GM18499 (cell line): ENCODE results near the gene NFYC.

Source experiments
- ATAC-seq: cut with Tn5 transposase; IDR thresholded peaks from one replicate; pipeline ENCODE4 v1.9.1; 2021; ENCODE audit warnings: moderate number of reproducible peaks; ENCODE audit not compliant: insufficient read depth, unreplicated experiment

Gene NFYC

DNA sequence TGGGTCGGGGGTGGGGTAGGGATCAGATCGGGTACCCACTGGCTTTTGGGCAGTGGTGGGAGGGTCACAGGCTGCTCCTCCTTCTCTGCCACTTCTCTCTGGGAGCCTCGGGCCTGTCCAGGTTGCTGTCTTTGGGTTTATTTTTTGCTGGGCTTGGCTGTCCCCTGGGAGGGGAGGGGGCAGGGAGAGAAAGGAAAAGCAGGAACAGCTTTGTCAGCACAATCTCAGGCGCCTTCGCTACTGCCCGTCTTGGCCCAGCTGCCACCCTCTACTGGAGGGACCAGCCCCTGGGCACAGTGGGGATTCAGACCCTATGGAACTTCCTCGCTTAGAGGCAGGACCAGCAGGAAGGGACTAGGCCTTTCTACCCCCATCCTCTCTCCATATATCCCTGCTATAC, 100.5 kb downstream of the NFYC start:
- no peak for ATAC-seq

DNA sequence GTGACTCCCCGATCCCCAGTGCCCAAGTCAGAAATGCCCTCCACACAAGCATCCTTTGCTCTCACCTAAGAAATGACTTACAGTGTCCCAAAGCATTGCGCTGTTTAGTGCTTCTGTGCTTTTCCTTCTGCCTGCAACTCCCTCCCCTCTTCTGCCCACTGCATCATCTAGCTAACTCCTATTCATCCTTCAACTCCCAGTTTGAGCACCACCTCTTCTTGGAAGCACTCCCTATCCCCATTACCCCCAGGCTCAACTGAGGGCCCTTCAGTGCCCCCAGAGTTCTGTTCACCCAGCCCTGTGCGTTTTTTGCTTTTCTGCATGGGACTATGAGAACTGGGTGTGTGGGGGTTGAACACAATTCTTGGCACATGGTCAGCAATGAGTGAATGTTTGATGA, 102.1 kb downstream of the NFYC start:
- no peak for ATAC-seq

DNA sequence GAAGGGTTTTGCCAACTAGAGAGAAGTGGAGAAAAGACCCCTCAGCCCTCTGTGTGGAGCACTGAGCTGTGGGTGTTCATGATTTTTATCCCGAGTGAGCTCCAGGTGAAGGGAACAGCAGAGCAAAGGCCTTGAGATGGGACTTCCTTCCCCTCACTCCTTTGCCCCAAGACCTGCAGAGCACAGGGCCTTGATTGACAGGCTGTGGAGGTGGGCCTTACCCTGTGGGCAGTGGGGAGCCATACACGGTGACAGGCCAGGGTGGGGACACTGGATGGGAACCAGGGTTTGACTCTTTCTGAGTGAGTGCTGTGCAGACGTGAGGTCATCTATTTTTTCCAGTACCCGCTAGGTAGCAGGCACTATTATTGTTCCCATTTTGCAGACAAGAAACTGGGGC, 102.5 kb downstream of the NFYC start:
- ATAC-seq: no peak

DNA sequence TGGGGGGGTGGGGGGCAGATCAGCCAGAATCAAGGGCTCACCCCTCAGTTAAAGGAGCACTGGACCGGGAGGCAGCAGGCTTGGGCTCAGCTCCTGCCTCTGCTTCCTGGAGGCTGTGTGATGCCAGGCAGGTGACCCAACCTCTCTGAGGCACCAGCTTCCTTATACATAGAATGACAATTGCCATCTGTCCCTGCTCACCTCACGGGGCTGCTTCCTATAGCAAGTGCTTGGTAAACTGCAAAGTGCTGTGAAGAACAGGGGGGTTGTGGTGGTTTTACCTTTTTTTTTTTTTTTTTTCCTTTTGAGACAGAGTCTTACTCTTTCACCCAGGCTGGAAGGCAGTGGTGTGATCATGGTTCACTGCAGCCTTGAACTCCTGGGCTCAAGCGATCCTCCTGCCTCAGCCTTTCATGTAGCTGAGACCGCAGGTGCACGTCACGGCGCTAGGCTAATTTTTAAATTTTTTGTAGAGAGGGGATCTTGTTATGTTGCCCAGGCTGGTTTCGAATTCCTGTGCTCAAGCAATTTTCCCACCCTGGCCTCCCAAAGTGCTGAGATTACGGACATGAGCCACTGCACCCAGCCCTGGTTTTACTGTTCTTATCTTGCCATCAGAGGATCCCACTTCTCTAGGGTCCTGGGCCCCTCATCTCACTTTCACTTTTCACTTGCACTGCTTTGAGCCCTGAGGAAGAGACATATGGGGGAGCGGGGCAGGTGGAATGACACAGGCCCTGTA, 103.6 kb downstream of the NFYC start:
- ATAC-seq: no peak

DNA sequence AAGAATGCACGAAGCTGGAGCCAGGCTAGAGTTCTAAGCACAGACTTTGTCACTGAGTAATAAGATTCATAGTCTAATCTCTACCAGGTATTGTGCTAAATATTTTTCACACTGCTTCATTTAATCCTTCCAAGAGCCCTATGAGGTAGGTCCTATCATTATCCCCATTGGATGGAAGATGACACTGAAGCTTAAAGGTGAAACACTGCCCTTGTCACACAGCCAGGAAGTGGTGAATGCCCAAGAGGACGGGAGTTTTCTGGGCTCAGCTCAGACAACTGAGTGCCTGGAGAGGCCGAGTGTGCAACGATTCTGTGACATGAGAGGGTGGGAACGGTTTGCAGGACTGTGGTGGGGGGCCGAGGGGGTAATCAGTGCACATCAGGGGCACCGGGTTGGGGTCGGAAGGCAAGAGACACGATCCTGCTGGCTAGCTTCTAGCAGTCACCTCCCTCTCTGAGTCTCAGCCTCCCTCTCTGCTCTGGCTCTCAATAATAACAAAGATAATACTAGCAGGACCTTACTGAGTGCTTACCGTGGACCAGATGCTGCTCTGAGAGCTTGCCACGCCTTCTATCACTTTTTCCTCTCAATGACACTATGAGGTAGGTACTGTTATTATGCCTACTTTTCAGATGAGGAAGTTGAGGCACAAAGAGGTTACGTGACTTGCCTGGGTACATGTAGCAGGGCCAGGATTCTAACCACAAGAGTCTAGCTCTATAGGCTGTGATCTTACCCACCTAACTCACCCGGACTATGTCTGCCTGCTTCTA, 104.5 kb downstream of the NFYC start:
- no peak for ATAC-seq

DNA sequence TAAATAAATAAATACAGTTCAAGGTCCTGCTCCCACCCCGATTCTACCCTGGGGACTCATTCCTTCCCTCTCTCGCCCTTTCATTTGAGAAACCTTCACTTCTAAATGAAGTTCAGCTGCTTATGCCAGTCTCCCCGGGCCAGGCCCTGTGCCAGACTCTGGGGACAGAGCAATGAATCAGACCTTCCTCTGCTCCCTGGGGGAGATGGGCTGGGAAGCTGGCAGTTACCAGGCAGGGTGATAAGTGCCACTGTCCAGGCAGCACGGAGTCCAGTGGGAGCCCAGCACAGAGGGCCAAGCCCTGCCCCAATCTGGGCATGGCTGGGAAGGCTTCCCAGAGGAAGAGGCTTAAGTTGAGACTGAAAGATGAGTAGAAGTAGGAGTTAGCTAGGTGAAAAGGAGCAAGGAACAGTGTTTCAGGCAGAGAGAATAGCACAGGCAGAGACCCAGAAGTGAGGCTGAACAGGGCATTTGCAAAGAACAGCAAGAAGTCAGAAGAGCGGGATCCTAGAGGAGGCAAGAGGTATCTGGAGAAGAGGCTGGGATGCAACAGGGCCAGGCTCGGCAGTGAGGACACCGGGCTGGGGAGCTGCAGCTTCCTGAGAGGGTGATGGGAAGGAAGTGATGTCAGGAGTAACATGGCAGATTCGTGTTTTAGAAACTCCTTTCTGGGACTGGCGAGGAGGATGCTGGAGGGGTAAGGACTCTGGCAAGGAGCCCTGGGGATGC, 105.6 kb downstream of the NFYC start:
- no peak for ATAC-seq

DNA sequence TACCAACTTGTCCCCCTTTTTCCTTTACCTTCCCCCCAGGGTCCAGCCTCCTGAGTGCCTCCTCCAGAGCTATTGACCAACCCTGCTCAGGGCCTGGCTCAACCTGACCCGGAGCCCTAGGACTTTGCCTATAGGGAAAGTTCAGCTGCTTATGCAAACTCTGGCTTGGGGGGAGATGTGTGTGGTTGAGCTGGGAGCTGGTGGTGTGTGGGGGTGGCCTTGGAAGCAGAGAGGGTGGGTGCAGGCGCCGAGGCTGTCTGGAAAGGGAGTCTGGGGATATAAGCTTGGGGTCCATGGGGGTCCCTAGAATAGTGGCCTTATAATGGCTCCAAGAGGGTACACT, 106.1 kb downstream of the NFYC start:
- ATAC-seq: no peak

DNA sequence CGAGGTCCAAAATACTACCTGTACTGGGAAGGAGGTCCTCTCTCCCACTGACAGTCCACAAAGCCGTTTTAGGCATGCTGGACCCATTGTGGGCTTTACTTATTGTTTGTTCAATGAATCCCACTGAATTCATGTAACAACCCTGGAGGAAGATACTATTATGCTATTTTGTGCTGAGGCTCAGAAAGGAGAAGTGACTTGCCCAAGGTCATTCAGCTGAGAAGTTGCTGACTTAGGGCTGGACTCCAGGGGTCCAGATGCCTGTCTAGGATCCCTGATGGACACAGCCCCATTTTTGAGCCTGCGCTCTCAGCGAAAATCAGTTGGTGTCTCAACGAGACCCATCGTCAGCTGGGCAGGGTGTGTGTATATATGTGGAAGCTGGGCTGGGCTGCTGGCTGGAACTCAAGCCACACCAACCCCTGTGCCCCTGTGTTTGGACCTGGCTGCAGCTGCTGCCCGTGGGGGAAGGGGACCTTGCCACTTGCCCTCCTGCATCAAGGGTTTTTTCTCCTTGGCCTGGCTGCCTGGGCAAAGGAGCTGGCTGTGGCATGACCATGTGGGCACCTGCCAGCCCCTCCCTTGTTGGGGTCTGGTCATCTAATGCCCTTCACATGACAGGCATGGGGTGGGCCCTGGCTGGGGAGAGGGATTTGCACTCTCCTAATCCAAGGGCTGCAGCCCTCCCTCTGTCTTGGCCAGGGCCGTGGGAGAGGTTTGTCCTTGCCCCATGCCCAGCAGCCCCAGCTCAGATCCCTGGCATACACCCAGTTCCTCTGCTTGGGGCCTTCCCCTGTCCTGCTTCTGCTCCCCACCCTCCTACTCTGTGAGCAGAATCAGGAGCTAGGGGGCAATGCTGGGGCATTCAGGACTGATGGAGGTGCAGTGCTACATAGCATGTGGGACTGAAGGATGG, 107.1 kb downstream of the NFYC start:
- ATAC-seq: no peak

DNA sequence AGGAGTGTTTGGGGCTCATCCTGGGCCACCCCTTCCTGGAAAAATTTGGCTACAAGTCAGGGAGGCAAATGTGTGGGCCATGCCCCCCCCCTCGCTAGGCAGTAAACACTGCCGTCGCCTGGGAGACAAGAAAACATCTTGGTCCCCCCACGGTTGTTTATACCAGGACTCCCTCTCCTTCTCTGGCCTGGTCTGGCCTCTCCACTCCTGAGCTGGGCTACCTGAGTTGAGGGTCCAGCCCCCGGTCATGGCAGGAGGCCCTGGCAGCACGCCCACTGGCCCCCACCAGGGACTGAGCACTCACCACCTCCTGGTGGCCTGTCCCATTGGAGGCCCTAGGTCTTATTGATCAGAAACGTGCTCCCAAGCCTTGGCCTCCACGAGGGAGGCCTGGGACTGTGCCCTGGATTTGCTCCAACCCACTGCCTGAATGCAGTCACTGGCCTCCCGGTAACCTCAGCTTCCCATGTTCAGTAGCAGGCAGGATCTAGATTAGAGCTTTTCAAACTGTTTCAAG, 107.9 kb downstream of the NFYC start:
- no peak for ATAC-seq

DNA sequence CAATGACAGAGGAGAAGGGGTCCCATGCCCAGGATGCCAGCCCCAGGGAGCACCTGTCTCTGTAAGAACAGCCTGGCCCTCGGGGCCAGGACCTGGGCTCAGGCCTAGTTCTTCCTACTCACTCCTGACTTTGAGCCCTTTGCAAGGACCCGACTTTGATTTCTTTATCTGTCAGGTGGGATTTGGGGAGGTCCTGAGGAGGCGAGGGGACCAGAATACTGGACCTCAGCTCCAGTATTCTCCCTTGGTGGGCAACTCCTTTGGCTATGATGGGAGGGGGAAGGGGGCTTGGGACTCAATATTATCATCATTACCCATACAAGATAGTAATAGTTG, 110.2 kb downstream of the NFYC start:
- ATAC-seq: no peak

DNA sequence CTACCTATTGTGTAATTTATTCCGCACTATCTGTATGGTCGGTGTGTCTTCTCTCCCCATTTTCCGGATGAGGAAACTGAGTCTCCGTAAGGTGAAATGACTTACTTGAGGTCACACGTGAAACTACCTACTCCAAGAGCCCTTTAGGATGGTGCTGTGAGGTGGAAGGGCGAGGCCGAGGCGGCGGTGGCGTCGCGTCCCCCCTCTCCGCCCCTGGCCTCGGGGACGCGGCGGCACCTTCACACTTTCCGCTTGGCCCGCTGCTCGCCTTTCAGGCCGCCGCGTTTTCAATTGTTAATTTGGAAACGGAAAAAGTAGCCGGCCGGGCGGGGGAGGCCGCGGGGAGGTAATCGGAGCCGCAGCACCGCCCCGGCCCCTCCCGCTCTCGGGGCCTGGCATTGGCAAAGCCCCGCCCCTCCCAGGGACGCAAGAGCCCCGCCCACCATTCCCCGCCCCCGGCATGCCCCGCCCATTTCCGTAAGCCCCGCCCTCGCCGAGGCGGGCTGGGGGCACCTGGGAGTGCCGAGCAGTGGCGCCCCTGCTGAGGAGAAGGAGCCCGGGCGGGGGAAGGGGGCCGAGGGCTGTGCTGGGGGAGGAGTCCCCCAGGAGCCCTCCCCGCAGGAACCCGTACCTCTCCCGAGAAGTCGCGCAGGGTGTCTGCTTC, 110.7 kb downstream of the NFYC start:
- ATAC-seq: no peak

DNA sequence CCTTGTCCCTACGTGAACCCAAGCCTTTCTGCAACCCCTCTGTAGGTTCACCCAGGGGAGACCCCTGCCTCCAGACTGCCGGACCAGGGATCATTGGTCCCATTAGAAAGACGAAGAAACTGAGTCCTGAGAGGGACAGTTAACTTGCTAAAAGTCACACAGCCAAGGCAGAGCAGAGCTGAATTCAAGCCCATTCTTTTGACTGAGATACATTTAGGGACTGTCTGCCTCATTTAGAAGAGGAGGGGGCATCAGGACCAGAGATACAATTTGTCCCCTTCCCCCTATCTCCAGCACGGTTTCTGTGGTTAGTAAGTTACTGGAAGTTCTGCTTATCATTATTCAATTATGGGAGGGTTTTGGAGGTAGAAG, 111.2 kb downstream of the NFYC start:
- no peak for ATAC-seq

DNA sequence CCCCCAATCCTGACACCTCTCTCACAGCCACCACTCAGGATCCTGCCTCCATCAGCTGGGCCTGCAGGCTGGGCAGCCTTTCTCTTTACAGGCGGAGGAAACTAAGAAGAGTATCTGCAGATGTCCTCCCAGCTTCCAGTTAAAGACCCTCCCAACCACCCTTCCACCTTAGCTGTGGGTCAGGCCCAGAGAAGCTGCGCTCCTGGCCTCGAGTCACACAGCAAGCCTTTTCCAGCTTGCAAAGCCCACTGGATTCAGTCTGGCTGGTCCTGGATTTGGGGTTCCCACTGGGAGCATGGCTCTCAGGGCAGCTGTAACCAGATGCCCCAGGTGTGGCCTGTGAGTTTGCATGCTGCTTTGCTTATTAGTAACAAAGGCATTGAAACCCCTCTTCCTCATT, 111.9 kb downstream of the NFYC start:
- ATAC-seq: no peak

DNA sequence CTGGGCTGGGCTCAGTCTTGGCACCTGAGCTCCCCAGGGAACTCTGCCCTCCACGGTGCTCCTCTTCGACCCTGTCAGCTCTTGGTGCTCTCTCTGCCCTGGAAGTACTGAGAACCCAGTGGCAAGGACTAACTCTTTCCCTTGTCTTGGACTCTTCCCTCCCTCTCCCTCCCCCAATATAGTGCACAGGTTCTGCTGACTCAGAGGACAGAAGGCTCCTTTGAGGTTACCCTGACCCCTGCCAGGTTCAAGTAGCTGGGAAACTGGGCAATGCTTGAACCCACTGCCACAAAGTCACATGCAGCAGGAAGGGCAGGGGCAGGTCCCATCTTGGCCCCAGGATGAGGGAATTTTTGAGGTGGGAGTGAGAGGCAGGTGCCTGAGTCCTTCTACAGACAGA, 112.4 kb downstream of the NFYC start:
- no peak for ATAC-seq

DNA sequence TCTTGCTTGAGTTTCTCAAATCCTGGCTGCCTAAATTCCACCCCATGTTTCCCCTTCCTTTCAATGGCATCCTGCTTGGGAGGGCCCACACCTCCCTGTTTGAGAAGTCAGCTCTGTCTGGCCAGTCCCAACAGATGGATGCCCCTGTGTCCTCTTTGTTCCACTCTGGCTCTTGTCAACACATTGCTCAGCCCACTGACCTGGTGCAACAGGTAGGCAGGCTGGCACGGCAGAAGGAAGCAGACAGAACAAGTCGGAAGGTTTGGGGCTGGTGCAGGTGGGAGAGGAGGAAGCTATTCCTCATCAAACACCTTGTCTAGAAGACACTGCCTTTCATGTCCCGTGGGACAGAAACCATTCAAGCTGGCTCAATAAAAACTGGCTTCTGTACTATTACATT, 114.7 kb downstream of the NFYC start:
- no peak for ATAC-seq

DNA sequence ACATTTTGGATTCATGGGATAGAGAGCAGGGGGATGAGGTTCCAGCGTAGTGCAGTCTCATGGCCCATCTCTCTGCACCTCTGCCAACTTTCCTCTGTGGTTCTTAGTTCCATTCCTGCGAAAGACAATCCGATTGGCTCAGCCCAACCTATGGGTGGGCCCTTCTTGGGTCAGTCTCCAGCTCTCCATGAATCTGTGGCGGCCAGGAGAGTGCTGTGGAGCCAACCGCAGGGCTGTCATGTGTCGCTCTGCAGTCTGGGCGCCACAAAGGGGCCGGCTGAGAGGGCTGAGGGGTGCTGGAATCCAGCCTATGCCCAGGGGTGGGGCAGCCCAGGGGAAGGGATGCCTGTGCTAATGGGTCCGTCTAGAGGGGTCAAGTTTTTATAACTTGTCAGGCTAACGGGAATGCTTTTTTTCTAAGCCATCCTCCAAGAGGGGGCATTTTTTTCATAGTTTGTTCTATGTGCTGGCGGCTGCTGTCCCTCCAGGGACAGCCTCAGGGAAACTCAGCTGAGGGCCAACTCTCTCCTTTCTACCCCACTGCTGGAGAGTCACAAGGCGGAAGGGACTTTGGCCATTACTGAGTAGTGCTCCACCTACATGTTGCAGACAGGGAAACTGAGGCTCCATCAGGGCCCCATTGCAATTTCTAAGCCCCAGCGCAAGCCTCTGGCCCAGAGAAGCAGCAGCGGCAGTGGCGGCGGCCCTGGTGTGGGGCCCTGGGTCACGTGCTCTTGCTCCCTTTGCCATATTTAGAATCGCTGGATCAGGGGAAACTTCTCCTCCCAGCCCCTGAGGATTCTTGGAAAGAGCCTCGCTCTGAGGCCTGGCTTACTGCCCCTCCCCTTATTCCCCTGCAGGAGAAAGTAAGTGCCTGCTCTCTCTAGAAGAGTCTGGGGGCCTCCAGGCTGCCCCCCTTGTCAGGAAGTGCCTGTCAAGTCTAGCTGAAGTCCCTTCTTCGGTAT, 115.5 kb downstream of the NFYC start:
- ATAC-seq: no peak

DNA sequence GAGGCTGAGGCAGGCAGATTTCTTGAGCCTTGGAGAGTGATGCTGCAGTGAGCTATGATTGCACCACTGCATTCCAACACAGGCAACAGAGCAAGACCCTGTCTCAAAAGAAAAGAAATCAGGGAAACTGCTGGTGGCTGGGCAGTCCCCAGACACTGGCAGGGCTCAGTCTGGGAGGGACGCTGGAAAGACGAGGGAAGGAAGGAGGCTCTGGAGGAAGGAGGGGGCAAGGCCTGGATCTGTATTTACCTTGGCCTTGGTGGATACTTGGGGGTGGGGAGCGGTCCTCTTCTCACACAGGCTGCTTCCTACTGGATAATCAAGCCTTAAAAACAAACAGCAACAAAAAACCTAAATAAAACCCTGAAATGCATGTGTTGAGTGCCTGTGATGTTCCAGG, 116.5 kb downstream of the NFYC start:
- ATAC-seq: no peak

DNA sequence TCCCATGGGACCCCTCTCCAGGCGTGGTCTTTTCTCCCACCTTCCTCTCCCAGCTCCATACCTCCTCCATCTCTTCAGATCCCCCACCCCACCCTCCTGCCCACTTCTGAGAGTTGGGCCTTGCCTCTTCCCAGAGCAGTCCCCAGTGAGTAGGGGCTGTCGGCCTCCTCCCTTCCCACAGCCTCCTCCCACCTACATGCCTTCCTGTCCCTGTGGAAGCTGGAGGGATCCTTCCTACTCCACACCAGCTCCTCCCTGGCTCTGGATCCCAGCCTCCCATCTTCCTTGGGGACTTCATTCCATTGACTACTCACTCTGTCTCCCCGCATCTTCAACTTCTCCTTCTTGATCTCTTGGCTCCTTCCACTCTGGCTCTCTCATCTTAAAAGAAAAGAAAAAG, 116.9 kb downstream of the NFYC start:
- ATAC-seq: no peak

DNA sequence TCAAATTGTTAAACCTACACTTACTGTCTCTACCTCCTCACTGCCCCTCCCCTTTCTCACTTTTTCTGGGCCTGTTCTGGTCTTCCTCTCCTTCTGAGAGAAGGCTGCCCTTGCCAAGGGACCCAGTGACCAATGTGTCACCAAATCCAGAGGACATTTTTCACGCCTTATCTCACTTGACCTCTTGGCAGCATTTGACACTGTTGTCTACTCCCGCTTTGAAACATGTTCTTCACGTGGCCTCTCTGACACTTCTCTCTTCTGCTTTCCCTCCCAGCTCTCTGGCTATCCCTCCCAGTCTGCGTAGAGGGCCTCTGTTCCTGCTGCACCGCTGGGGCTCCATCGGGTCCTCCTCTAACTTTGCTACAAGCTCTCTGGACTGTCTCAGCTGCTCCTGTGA, 117.4 kb downstream of the NFYC start:
- ATAC-seq: no peak
